ENCODE measurements around the gene ENTPD8. TPM values are rescaled to one million over a fixed set of nuclear protein-coding genes. Genes with fewer than 3 reads are reported as not detected.

Gene ENTPD8
- total RNA-seq, 3 donors from 2014 or later, result 36.7 to 127 (median 74.8) TPM

GRCh38 chr9:137455359-137455991 is 14.3 kb upstream of the ENTPD8 start:
- peak; percentile 24 to 51 (median 41) for DNase-seq

GRCh38 chr9:137454597-137455358 is 13.6 kb upstream of the ENTPD8 start:
- ATAC-seq (peak; percentile 69), DNase-seq (peak; percentile 72 to 83 (median 80))
- Histone ChIP-seq H3K36me3 (ENCODE audit: low read depth) (no peaks in the 10 kb centered on the region), H3K9me3 (no peaks in the 10 kb centered on the region), H3K4me3 (no peak overlapping the region), H3K4me1 (ENCODE audit: low read depth) (peaks cover 34% of the 10 kb centered on the region)
- intact Hi-C loops (cut with DNase I, micrococcal nuclease), result no loop called here
- TF ChIP-seq CTCF (IDR thresholded peaks at IDR 0.05), result no peak

More at GRCh38 chr9:137455359-137455991, 14.3 kb upstream of the ENTPD8 start:
- Histone ChIP-seq H3K4me3 (no peak overlapping the region), H3K4me1 (ENCODE audit: low read depth) (peaks cover 34% of the 10 kb centered on the region), H3K36me3 (ENCODE audit: low read depth) (no peaks in the 10 kb centered on the region), H3K9me3 (no peaks in the 10 kb centered on the region)
- intact Hi-C loops (cut with DNase I, micrococcal nuclease), result no loop called here
- no peak for ATAC-seq
- no peak for TF ChIP-seq CTCF (IDR thresholded peaks at IDR 0.05)

DNA sequence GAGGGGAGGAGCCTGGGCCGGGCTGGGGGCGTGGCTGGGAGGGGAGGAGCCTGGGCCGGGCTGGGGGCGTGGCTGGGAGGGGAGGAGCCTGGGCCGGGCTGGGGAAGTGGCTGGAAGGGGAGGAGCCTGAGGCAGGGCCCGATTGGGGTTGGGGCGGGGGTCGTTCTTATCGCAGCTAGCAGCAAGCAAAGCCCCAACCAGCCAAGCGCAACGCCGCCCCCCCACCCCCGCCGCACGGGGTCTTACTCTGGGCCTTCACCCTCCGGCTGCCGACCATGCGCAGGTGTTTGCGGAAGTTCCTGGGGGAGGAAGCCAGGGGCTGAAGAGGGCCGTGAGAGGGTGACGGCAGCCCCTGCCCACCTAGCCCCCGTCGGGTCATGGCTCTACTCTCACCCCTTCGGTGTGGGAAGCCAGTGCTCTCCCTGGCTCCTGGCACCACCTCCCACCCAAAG is 13.0 kb upstream of the ENTPD8 start:
- Histone ChIP-seq H3K36me3 (ENCODE audit: low read depth) (no peaks in the 10 kb centered on the region), H3K9me3 (no peaks in the 10 kb centered on the region), H3K4me1 (ENCODE audit: low read depth) (peaks cover 29% of the 10 kb centered on the region), H3K4me3 (no peak overlapping the region)
- no peak for TF ChIP-seq CTCF (IDR thresholded peaks at IDR 0.05)
- intact Hi-C loops (cut with DNase I, micrococcal nuclease), result no loop called here
- peak; percentile 69 for ATAC-seq
- DNase-seq, result peak; percentile 80 to 88 (median 87)

DNA sequence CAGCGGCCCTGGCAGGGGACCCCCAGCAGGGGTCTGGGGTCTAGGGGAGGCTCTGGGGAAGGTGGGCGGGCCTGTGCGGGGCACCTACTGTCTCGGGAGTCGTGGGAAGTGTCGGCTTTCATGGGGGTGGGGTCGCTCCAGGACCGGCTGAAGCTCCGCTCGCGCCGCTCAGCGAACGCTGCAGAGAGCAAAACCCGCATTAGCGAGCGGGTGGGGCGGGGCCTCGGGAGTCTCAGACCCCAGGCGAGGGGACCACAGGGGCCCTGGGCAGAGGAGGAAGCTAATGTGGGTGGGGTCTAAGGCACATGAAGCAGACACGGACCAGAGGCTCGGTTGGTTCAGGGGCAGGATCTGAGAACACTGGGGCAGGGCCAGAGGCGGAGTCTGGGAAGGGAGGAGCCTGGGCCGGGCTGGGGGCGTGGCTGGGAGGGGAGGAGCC is 12.5 kb upstream of the ENTPD8 start:
- DNase-seq (peak; percentile 84 to 86 (median 84)), ATAC-seq (peak; percentile 77)
- Histone ChIP-seq H3K36me3 (ENCODE audit: low read depth) (no peaks in the 10 kb centered on the region), H3K4me3 (no peak overlapping the region), H3K4me1 (ENCODE audit: low read depth) (peaks cover 29% of the 10 kb centered on the region), H3K9me3 (no peaks in the 10 kb centered on the region)
- no peak for TF ChIP-seq CTCF (IDR thresholded peaks at IDR 0.05)
- intact Hi-C loops (cut with DNase I, micrococcal nuclease), result no loop called here

DNA sequence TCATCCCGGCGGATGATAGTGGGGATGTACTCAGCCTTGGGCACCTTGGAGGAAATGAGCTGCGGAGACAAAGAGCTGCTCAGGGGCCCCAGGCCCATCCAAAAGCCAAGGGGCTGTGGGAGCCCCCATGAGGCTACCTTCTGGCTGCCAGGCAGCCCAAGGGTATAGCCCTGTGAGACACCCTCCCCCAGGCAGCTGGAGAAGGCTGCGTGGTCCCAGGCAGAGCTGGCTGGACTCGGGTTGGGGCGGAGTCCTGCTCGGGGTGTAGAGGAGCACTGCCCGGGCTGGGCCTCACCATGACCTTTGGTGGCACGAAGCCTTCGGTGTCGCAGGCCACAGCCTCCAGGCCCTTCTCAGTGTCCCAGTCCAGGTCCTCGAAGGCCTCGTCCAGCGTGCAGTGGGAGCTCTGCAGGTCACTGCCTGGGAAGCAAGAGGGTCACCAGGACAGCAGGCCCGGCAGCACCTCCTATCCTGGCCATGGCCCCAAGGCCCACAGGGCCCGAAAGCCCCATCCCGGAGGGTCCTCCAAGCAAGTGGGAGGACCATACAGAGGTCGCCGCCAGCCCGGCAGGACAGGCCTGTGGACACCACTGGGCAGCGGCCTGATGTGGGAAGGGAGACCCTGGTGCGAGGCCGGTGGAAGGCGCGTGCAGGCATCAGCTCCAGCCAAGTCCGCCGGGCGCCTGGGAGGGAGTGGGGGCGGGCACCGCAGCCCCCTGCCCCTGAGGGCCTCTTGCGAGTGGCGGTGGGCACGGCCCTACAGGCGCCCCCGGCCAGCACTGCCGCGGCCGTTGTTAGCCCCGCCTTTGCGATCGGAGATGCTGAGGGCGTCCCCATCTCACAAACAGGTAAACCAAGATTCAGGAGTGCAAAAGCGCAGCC is 11.8 kb upstream of the ENTPD8 start:
- Histone ChIP-seq H3K36me3 (ENCODE audit: low read depth) (no peaks in the 10 kb centered on the region), H3K4me3 (no peak overlapping the region), H3K9me3 (no peaks in the 10 kb centered on the region), H3K4me1 (ENCODE audit: low read depth) (peaks cover 23% of the 10 kb centered on the region)
- peak; percentile 24 to 77 (median 61) for DNase-seq
- no peak for ATAC-seq
- intact Hi-C loops (cut with DNase I, micrococcal nuclease), result no loop called here
- TF ChIP-seq CTCF (IDR thresholded peaks at IDR 0.05), result no peak
